Left cardiac atrium (tissue), 4 donors: ENCODE measurements around the gene XPC. TPM values are rescaled to one million over a fixed set of nuclear protein-coding genes. Genes with fewer than 3 reads are reported as not detected.
A peak's percentile ranks its signal among the peaks of the same experiment; 100 is the strongest.
"Not testable (repeated sequence)": the region's sequence is repeated elsewhere in the genome, so short reads cannot be mapped to it uniquely, and the experiment has no call there.

ENCODE experiments used
- ATAC-seq, 2 donors: fragments of 200-7000 bp; cut with Tn5 transposase; one replicate each; pipeline ENCODE4 v1.9.1; 2020; ENCODE audit warnings: mild to moderate bottlenecking in 2 of 2, moderate library complexity in 2 of 2
- DNase-seq: peaks from one replicate; pipeline ENCODE4 v3.0.0-alpha.2; 2020
- intact Hi-C, 2 donors: fragments of 100-400 bp; cut with DNase I; formaldehyde crosslinking; loops; one replicate each; pipeline versions ENCODE4 v1.14.1 to v1.15.1; 2022 to 2023
- total RNA-seq, 2 donors: library from RNA; stranded (reverse); fragmentation: NEBNext Ultra II Directional; extraction: Animal tissue kit (Norgen Biotek cat#: 25700); gene quantifications; one replicate each; pipeline ENCODE4 v1.2.1, GENCODE V29; 2021
- donor health status: DM: no; HTN: yes; CAD: no.
- donor health status: DM: no; HTN: yes; CAD: no; lungs with severe emphysema.
- donor health status: DM: yes; HTN: yes; CAD: no.
- donor health status: Dilated cardiomyopathy.

Gene XPC
- total RNA-seq, 2 donors from 2014 or later = 10.6 to 15.0 TPM

DNA sequence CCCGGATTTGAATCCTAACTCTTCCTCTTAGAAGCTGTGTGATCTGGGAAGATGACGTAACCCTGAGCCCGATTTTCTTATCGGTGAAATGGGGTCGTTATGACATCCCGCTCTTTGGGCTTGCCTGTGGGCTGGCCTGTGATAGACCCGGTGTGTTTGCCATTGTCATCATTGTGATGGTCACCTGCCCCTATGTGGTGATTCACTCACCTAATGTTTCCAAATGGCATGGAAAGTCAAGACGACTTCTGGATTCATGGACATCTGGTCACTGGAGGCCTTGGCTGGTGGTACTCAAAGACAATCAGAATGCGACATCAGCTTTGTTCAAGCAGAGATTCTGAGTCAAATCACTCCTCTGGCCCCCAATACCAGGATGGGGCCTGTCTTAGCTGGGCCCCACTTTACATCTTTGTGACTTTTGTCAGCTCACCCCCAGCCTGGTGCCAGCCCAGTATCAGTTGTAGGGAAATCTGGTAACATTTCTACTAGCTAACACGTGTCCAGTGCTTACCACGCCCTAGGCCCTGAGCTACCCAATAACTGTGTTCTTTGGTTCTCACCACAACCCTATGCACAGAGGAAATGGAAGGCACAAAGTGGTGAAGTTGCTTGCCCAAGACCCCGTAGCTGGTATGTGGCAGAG lies 50.8 kb downstream of the XPC start:
- intact Hi-C loops = loop anchor here in 1 of 2 donors (5.0 to 10.0 kb wide), 2 partner anchors 50 to 233 kb away; partner anchors contain the start of genes LSM3 and XPC
- no peak for DNase-seq
- no peak for ATAC-seq

DNA sequence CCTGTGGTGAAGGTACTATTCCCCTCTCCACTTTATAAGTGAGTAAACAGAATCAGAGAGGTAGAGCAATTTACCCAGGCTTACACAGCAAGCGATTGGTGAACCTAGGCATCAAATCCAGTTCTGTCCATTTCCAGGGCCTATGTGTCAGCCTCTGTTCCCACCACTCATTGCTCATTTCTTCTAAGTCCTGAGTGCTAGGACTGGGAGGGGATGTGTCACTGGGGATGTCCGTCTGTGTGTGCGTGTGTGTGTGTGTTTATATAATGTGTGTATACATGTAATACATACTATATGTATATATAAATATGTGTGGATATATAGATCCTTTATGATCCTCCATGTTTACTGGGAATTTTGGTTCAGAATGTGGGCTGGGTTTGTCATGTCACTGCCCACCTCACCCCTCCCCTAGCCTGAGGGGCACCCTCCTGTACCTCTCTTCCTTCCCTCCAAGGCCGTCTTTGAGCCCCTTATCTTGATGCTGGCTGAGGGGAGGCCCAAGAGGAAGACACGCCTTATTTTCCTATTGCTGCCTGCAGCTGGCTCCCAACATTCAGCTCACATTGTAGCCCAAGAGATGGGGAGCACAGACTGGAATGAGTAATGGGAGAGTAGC lies 51.4 kb downstream of the XPC start:
- DNase-seq = no peak
- no peak for ATAC-seq
- intact Hi-C loops = loop anchor here in 1 of 2 donors (5.0 to 10.0 kb wide), 2 partner anchors 50 to 232 kb away; partner anchors contain the start of genes LSM3 and XPC

DNA sequence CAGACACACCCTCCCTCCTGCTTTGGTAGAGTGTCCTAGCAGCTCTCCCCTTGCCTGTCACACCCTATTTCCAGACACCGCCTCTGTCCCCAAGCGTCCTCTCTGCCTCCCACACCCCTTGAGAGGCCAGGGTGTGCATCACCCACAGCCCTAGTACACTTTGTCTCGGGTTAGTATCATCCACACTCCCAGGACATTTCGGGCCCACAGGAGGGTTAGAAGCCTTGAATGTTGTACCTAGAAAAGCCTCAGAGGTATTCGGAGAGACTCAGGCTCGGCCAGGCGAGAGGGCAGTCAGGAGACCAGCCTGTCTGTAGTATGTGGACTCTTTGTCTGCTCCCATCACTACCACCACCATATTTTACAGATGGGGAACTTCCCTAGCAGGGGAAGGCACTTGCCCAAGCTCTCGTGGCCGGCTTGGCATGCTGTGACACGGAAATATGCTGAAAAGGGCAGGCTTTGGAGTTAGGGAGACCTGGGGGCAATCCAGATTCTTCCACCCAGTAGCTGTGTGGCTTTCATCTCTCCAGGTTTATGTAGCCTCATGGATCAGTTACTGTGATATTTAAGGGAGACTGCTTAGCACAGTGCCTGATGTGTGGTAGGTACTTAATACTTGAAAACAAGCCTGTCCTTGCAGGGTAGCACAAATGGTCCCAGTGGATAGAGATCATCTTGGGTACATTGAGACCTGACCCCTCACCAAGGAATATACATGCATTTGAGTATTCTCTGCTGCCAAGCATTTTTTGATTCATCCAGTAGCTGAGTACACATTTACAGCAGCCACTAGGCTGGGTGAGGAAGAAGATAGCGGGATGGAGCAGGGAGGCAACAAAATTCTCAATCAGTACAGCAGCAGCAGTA lies 52.1 kb downstream of the XPC start:
- ATAC-seq (no peak), DNase-seq (no peak)
- intact Hi-C loops = loop anchor here in 1 of 2 donors (5.0 to 10.0 kb wide), 2 partner anchors 51 to 231 kb away; partner anchors contain the start of genes LSM3 and XPC

DNA sequence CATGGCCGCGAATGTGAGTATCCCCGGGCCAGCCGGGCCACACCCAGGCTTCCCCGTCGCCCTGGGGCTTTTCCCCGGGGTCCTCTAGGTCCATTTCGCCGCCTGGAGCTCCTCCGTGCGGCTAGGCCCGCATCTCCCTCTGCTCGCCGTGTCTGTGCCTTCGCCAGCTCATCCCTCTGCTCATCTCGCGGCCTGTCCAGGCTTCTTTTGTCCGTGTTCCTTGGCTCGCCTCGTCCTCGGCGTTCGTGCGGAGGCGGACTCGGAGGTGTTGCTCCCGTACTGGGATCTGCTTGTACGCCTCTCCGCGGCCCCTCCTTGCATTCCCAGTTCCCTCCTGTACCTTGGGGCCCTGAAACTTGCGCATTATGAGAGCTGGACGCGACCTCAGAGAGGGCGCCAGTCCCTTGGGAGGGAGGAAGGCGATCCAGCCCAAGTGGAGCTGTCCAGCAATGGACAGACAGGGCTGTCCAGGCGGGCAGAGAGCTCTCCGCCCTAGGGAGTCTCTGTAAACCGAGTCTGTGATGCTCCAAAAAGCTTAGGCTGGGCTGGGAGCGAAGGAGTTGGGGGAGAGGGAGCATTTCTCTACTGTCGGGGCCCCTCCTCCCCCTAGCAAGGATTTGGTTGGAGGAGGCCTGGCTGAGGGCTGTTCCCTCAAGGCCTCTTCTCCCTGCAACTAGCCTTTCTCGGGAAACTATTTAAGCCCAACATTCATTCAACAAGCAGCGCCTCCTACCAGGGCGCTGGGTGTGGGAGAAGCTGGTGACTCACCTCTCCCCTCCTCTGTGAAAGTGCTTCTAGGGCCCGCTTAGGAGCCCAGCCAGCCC lies 53.0 kb downstream of the XPC start:
- ATAC-seq = peak; percentile 45 to 82
- peak; percentile 81 for DNase-seq
- intact Hi-C loops = loop anchor here in 1 of 2 donors (5.0 to 10.0 kb wide), 2 partner anchors 52 to 231 kb away; partner anchors contain the start of genes LSM3 and XPC

DNA sequence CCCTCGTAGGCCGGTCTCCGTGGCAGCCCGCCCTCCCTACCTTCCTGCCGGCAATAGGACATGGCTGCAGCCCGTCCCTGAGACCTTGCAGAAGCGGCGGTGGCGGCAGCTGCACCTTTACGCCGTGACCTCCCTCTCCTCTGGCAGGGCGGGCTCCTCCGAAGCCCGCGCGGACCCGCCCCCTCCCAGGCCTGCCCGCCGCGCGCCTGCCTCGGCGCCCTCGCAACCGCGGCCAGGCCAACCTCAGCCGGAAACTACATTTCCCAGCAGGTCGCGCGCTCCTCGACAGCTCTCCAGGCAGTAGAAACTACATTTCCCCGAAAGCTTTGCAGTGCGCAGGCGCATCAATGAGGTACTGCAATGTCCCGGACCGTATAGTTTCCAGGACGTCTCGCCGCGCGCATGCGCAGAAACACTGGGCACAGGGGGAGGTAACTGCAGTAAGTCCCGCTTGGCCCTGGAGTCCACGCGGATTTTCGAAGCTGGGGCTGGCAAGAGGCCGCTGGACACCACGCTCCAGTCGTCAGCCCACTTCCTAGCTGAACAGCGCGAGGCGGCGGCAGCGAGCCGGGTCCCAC lies 53.7 kb downstream of the XPC start, which contains the start of the genes CHCHD4 and TMEM43:
Gene CHCHD4 (minus strand): TSS at position 256 of the 578 bp plus-strand sequence. CDS start 194 bp downstream, at position 62.
Gene TMEM43 (plus strand): TSS at position 438 of the 578 bp plus-strand sequence. CDS start 142 bp downstream, outside the sequence.
- intact Hi-C loops = loop anchor here in 1 of 2 donors (5.0 to 10.0 kb wide), 2 partner anchors 53 to 230 kb away; partner anchors contain the start of genes LSM3 and XPC
- ATAC-seq = peak; percentile 92 to 93
- DNase-seq = peak; percentile 100

DNA sequence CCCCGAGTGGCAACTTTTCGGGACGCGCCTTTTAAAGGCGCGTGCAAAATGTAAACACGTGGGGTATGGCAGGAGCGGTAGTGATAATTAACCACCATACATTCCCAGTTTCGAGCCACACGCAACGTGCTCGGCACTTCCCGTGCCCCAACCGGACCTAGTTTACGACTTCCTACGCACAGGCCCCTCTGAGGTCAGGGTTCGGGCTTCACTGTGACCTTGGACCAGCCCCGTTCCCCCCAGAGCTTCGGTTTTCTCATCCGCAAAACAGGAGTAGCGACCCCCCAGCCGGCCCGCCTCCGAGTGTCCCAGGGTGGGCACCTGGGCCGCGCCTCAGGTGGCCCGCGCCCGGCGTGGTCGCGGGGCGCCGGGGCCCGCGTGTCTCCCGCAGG lies 54.2 kb downstream of the XPC start:
- DNase-seq = peak; percentile 81
- peak; percentile 46 to 51 for ATAC-seq
- intact Hi-C loops = loop anchor here in 1 of 2 donors (10.0 kb wide), 1 partner anchor 229 kb away; no protein-coding TSS in a partner anchor

DNA sequence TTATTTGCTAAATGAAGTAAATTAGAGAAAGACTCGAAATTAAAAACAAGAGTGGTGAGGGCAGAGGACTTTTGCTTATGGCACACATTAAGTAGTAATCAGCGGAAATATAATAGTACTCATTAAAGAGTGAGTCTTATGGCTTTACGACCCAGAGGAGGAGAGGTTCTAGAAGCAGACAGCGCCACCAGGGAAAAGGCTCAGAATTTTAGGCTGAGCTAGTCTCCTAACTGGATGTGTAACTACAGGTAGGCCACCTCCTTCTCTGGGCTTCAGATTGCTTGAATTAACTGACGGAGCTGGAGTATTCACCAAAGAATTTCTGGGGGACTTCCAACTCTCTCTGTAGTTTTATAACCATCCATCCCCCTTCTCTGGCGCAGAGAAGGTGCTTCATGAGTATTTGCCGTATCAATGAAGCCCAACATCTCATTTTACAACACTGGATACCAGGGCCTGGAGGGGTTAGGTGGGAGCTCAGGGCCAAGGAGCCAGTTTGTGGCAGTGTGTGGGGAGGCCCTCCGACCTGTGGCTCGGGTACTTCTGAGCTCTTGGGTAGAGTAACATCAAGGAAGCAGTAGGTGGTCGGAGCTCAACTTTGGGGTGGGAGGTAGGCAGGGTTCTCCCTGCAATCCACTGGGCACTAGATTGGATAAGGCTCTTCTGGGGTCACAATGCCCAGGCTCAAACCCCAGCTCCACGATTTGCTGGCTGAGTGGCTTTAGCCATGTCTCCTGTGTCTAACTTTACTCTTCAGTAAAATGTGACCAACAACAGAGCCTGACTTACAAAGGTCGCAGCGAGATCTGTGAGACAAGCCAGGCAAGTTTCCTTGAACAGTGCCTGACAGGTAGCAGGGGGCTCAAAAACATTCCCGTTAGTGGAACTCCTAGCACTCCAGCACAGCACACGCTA lies 54.8 kb downstream of the XPC start:
- intact Hi-C loops = loop anchor here in 1 of 2 donors (10.0 kb wide), 1 partner anchor 229 kb away; no protein-coding TSS in a partner anchor
- ATAC-seq (no peak), DNase-seq (no peak)

DNA sequence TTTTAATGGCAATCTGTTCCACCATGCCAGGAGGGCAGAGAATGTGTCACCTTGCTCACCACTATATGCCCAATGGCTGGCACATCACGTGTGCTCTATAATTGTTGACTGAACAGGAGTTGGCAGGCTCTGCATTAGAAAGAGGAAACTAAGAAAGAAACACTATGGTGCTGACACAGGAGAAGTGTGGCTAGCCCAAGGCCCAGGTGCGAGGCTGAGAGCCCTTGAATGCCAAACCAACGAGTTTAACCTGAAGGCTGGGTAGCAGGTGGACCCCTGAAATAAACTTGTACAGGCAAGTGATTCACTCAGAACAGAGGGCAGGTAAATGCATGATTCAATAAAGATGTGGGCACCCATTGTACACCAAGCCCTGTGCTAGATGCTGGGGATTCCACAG lies 56.1 kb downstream of the XPC start:
- intact Hi-C loops = loop anchor here in 1 of 2 donors (10.0 kb wide), 1 partner anchor 228 kb away; no protein-coding TSS in a partner anchor
- DNase-seq = no peak

DNA sequence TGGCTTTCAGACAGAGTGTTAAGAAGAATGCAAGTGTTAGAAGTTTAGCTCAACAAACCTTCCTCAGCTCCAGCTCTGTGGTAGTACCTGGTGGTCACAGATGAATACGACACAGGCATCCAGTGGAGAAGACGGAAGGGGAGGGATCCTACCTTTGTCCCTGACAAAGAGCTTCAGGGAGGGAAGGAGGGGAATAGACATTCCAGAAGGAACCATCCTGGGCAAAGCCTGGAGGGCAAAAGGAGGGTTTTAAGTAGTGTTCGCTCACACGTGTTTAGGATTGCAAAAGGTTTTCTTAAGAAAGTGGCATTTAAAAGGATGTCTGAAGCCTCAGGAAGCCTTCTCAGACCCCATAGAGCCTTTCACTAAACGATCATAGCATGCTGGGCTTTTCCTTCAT lies 56.5 kb downstream of the XPC start:
- DNase-seq = no peak
- no peak for ATAC-seq
- intact Hi-C loops = loop anchor here in 1 of 2 donors (10.0 kb wide), 1 partner anchor 227 kb away; no protein-coding TSS in a partner anchor

More for the DNA sequence above, 56.1 kb downstream of the XPC start:
- ATAC-seq = no peak

DNA sequence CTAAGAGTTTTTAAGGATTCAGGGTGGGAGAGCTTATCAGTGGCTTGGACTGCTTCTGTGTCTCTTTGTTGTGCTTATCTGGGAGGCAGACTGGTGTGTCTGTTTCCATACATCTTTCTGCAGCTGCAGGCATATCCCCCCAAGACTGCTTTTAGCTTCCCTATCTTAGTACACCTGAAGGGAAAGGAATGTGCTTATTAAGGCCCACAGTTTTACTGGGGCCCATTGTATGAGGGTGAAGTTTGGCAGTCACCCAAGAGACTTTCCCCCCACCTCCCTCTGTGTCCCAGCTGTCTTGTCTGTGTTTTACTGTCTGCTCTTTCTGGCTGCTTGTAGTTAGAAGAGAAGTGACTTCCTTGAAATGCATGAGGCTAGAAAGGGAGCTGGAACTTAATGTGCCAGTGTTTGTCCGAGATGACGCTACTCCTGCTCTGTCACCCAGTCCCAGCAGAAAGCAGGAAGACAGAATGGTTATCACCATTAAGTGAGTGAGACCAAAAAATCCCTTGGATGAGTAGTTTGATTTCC lies 57.4 kb downstream of the XPC start:
- intact Hi-C loops = loop anchor here in 1 of 2 donors (10.0 kb wide), 1 partner anchor 226 kb away; no protein-coding TSS in a partner anchor
- DNase-seq, ATAC-seq: not testable (repeated sequence)

DNA sequence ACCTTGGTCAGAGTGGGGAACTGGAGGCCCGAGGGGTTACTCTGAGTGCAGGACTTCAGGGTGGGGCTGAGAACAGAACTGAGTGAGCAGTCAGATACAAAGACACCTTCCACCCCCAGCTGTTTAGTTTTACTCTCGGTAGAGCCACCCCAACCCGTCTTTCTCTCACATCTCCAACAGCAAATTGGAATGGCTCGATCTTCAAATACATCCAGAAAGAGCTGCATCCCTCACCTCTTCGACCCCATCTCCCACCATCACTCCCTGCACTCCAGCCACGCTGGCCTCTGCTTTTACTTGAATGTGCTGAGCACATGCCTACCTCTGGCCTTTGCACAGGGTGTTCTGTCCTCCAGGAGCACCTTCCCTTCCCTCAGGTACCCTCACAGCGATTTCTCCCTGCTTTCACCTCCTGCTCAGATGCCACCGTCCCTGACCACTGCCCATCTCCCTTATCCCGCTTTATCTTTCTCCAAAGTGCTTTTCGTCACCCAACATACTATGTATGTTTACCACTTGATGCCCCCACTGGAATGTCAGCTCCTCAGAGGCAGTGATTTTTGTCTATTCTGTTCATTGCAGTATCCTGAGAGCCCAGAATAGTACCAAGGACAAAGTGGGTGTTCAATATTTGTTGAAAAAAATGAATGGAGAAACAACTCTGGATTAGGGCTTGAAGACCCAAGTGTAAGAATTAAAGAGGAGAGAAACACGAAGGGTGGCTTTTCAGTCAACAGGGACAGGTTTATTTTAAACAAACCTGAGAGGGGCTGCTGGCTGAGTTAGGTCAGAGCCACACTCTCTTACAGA lies 58.1 kb downstream of the XPC start:
- ATAC-seq (no peak), DNase-seq (no peak)
- intact Hi-C loops = loop anchor here in 1 of 2 donors (10.0 kb wide), 1 partner anchor 226 kb away; no protein-coding TSS in a partner anchor

DNA sequence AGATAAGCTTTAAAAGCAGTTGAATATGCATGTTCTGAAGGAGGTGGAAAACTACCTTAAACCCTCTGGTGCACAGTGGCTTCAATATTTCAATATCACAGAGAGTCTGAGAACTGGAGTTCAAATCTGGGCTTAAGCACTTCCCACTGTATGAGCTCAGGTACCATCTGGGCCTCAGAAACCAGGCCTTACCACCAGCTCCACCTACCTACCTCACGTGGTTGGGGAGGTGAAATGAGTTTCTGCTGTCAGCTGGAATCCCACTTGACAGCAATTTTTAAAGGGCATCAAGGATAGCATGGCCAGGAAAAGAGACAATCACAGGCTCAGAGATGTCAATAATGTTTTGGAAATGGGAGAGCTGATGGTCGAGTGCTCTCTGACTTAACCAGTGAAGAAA lies 58.8 kb downstream of the XPC start:
- ATAC-seq (no peak), DNase-seq (no peak)
- intact Hi-C loops = loop anchor here in 1 of 2 donors (10.0 kb wide), 1 partner anchor 225 kb away; no protein-coding TSS in a partner anchor

DNA sequence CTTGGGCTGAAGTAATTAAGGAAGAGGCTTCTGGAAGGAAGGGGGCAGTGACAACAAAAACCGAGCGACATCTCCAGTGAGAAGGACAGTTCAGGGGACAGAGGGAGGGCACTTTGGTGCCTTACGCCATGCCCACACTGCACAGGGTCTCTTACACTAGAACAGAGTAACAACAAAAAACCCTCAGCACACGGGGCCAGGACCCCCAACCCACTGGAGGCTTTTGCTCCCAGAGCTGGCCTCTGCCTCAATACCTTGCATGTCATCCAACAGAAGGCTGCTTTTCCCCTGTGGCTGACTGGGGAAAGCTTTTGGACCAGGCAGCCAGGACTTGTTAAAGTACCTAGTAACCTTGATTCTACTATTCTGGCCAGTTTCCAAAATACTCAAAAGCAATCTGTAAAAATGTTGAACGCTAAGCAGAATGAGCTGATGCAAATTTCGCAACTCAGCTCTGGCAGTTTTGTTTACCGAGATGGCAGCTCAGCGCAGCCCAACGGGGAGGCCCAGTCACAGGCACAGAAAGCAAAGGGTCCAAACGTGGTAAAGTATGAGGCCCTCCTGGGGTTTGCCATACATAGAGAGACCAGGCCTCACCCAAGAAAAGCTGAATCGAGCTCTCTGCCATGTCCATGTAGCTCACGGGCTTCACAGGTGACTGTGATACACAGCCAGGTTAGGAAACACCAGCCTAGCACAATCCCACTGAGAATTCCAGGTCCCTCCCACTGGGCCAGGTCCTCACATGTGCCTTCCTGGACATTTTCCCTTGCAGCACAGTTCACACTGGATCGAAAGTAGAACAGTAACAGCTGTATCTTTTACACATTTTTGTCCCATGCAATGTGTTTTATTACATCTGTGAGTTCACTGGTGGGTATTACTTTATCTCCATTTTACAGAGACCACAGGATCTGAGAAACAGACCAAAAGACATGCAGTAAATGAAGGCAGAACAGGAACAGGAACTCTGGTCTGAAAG lies 59.7 kb downstream of the XPC start:
- DNase-seq (no peak), ATAC-seq (peak in 1 of 2 donors; percentile 53)
- intact Hi-C loops = no loop called here
